GF-D8 (cell line): ENCODE results near the gene NPM3.

Experiments used
- DNase-seq: peaks from one replicate; lab custom pipeline; 2025; lab: John Stamatoyannopoulos, UW

NPM3 gene

GRCh38 chr10:101758858-101759257 is 24.4 kb downstream of the NPM3 start:
- no peak for DNase-seq

DNA sequence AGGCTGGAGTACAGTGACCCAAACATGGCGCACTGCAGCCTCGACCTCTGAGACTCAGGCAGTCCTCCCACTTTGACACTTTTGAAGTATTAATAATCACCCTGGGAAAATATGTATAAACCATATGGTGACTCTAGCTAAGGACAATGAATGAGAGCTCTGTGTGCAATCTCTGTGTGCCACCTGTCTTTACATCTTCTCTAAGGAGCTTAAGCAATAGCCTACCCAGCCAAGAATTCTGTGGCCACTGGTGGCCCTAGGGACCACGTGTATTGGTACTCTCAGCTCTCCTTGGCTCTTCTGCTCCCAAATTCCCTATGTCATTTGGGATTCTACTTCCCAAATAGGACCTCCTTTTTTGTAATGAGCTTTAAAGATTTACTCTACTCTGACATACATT is 31.0 kb downstream of the NPM3 start:
- DNase-seq = no peak

DNA sequence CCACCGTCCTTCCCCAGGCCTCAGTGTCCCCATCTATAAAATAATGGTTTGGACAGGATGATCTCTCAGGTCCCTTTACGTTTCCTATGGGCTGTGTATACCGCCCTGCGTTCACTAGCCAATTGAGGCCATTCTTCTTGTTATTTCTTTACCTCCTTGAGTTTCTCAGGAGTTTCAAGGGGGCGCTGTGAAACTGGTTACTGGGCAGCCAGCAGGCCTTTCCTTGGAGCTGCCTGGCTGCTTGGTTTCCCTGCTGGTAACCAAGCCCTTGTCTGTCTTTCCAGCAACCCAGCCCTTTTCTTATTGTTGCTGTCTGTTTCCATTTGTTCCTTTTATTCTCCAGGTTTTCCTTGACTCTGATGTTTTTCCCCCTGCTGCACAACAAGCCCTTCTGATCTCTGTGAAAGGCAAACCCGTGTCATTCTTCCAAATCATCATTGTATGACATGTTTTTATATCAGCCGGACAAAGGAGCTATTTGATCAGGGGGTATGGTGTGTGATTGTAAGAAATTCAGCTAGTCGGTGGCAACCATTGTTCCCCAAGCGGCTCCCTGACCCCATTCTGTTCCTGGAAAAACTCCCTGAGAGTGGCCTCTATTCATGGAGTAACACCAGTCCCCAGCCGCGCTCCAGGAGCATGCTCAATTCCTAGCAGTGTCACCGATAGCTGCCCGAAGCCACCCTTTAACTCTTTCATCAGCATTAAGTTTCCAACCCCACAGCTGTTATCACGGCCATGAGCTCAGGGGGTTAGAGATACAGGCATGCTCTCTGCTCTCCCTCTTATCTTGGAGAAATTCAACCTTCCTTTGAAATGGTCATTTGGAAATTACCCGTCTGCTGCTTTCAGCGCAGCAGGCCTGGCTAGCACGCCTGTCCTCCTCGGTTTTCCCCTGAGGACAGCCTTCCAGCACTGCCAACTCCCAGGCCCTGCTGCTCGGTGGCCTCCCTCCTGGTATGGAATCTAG is 33.9 kb downstream of the NPM3 start:
- no peak for DNase-seq

GRCh38 chr10:101748496-101748895 is 34.8 kb downstream of the NPM3 start:
- no peak for DNase-seq

- DNase-seq = no peak
Observed at GRCh38 chr10:101745074-101745696, 38.1 kb downstream of the NPM3 start.

GRCh38 chr10:101744267-101744666 is 39.0 kb downstream of the NPM3 start:
- DNase-seq = no peak

DNA sequence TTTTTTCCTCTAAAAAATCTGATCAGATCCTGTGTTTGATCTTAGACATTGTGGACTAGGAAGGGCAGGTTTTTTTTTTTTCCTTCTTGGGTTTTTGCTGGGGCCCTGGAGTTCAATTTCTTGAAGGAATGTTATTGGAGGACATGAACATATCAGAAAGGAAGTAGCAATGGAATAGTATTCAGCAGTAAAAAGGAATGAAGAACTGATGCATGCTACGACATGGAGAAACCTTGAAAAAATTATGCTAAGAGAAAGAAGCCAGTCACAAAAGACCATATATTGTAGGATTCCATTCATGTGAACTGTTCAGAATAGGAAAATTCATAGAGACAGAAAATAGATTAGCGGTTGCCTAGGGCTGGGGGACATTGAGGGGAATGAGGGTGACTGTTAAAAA is 41.3 kb downstream of the NPM3 start:
- no peak for DNase-seq

DNA sequence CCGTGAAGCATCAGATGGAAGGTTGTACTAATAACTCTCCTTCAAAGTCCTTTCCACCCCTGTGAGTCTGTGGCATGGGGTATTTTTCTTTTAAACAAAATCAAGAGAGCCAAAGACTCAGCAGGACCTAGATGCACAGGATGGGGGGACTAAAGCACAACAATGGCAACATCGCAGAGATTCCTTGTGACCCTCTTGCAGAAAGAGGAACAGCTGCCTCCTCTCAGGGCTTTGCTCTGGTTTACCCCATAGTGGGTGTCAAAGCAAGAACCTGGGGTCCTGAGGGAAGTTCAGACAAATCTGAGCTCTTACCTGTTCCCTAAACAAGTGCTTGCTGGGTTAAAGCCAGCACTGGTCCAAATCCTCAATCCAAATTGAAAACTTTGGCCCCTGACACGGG is 46.6 kb downstream of the NPM3 start:
- no peak for DNase-seq

DNA sequence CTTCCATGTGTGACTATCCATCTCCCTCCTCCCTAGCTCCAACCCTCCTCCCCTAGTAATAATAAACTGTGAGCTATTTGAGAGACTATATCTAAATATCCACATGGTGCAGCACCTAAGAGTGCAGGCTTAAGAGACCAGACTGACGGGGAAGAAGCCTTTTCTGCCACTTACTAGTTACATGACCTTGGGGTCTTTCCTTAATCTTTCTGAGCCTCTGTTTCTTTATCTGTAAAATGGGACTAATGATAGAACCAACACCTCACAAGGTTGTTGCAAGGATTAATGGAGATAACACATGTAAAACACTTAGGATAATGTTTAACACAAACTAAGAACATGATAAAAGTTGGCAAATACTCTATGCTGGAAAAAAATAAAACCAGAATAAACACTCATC is 51.1 kb downstream of the NPM3 start:
- no peak for DNase-seq
